Measurements from ENCODE around the gene GAS2L3.
"Not testable (repeated sequence)": the region's sequence is repeated elsewhere in the genome, so short reads cannot be mapped to it uniquely, and the experiment has no call there.

The GAS2L3 gene

DNA sequence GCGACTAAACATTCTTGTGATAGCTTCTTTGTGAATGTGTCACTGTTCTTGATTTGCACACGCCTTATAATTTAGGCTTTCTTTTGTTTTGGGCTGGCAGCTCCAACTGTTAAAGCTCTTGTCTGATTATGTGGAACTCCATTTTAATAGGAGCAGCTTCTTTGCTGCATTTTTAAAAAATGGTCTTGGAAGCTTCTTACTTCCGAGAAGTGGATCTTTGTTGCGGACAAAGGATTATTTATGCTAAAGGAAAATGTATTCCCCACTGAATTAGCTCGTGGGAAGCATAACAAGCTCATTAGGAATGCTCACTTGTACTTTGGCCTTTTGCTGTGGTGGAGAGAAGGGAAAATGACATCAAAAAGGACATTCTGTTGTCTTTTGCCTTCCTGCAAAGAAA, 20.0 kb downstream of the GAS2L3 start:
- peak; percentile 40 for DNase-seq (ENCODE audit: low read depth)
- peak overlapping the region; percentile 33 for H3K4me3 ChIP-seq (replicated peaks; ENCODE audit: low read depth, low read length)
- TF ChIP-seq, protein P1, sequence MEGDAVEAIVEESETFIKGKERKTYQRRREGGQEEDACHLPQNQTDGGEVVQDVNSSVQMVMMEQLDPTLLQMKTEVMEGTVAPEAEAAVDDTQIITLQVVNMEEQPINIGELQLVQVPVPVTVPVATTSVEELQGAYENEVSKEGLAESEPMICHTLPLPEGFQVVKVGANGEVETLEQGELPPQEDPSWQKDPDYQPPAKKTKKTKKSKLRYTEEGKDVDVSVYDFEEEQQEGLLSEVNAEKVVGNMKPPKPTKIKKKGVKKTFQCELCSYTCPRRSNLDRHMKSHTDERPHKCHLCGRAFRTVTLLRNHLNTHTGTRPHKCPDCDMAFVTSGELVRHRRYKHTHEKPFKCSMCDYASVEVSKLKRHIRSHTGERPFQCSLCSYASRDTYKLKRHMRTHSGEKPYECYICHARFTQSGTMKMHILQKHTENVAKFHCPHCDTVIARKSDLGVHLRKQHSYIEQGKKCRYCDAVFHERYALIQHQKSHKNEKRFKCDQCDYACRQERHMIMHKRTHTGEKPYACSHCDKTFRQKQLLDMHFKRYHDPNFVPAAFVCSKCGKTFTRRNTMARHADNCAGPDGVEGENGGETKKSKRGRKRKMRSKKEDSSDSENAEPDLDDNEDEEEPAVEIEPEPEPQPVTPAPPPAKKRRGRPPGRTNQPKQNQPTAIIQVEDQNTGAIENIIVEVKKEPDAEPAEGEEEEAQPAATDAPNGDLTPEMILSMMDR (IDR thresholded peaks at IDR 0.05; ENCODE audit: low read length, missing control alignments), result no peak

DNA sequence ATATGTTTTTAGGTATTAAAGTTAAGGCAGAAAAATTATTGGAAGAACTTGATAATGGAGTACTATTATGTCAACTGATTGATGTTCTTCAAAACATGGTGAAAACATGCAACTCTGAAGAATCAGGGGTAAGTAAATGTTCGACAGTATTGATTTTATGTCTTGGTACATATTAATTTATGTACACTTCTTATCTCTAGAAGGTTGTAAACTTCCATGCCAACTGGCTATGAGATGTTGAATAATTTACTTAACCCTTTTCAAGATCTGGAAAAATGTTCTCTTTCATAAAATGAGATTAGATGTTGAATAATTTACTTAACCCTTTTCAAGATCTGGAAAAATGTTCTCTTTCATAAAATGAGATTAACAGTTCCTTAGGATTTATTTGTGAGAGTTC, 28.1 kb downstream of the GAS2L3 start:
- H3K4me3 ChIP-seq (replicated peaks; ENCODE audit: low read depth, low read length), result no peak overlapping the region
- TF ChIP-seq, protein P1 (IDR thresholded peaks at IDR 0.05; ENCODE audit: low read length, missing control alignments), result no peak
- no peak for DNase-seq (ENCODE audit: low read depth)

DNA sequence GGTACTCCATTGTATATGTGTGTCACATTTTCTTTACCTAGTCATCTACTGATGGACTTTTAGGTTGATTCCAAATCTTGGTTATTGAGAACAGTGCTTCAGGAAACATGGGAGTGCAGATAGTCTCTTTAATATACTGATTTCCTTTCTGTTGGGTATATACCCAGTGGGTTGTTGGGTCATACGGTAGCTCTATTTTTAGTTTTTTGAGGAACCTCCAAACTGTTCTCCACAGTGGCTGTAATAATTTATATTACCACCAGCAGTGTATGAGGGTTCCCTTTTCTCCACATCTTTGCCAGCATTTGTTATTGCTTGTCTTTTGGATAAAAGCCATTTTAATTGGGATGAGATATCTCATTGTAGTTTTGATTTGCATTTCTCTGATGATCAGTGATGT, 29.5 kb downstream of the GAS2L3 start:
- DNase-seq (ENCODE audit: low read depth); H3K4me3 ChIP-seq (replicated peaks; ENCODE audit: low read depth, low read length): not testable (repeated sequence)

DNA sequence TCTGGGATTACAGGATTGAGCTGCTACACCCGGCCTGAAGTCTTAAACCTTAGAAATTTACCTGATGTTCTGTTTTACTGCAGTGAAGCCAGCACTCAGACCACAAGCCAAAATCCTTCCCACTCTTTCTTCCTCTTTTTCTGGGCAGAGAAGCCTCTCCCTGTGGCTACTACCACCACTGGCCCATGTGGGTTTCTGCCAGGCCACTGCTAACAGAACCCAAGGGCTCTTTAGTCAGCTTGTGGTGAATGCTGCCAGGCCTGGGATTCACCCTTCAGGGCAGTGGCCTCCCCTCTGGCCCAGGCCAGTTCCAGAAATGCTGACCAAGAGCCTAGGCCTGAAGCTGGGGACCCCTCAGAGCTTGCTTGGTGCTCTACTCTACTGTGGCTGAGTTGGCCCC, 35.3 kb downstream of the GAS2L3 start:
- no peak overlapping the region for H3K4me3 ChIP-seq (replicated peaks; ENCODE audit: low read depth, low read length)
- TF ChIP-seq, protein P1 (IDR thresholded peaks at IDR 0.05; ENCODE audit: low read length, missing control alignments), result no peak
- DNase-seq (ENCODE audit: low read depth), result no peak

DNA sequence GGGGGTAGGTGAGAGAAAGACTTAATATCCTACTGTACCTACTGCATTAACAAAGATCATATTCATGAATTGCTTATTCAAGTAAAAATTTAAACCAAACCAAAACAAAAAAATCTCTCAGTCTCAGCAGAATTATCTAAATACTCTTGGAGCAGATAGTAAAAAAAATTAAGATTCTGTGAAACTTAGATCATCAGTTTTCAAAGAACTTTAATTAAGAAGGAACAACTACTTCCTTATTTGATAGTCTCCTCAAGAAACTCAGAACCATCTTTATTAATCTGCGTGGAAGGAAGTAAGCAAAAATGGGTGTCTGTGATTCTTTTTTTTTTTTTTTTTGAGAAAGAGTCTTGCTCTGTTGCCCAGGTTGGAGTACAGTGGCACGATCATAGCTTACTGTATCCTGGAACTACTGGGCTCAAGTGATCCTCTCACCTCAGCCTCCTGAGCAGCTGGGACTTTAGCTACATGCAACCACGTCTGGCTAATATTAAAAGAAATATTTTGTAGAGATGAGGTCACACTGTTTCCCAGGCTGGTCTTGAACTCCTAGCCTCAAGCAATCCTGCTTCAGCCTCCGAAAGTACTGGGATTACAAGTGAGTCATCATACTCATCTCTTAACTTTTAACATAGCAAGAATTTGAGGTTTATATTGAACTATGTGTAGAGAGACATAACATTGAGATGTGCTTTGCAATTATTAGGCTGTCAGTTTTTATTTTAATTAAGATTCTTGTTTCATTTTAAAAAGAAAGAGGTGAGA, 37.4 kb downstream of the GAS2L3 start:
- H3K4me3 ChIP-seq (replicated peaks; ENCODE audit: low read depth, low read length), result no peak overlapping the region
- TF ChIP-seq, protein P1 (IDR thresholded peaks at IDR 0.05; ENCODE audit: low read length, missing control alignments), result no peak
- no peak for DNase-seq (ENCODE audit: low read depth)

DNA sequence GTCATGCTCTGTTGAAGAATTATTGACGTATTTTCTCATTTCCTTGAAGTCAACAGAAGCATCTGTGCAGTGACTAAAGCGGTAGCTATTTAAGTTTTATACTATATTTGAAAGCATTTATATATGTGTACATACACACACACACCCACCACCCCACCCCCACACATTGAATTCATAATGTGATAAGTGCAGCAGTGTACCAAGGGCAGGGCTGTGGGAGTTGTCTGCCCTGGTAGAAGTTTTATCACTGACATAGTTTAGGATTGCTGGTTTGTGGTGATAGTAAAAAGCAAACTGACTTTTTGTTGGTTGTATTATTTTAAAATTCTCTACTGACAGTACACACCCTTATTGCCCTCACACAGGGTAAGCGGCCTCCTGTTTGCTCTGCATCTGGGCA, 39.1 kb downstream of the GAS2L3 start:
- TF ChIP-seq, protein P1 (IDR thresholded peaks at IDR 0.05; ENCODE audit: low read length, missing control alignments), result no peak
- H3K4me3 ChIP-seq (replicated peaks; ENCODE audit: low read depth, low read length), result no peak overlapping the region
- no peak for DNase-seq (ENCODE audit: low read depth)

DNA sequence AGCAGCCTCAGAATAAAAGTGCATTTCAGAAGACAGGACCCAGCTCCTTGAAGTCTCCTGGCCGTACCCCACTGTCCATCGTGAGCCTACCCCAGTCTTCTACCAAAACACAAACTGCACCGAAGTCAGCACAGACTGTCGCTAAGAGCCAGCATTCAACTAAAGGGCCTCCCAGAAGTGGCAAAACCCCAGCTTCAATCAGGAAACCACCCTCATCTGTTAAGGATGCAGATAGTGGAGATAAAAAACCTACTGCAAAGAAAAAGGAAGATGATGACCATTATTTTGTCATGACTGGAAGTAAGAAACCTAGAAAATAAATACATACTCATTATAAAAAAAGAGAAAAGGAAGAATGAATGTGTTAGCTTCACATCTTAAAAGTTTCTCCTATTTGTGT, 51.1 kb downstream of the GAS2L3 start:
- no peak for DNase-seq (ENCODE audit: low read depth)
- TF ChIP-seq, protein P1 (IDR thresholded peaks at IDR 0.05; ENCODE audit: low read length, missing control alignments), result no peak
- H3K4me3 ChIP-seq (replicated peaks; ENCODE audit: low read depth, low read length), result no peak overlapping the region

Measured in fibroblast of pulmonary artery (primary cell).